Neural cell (in vitro differentiated cells): ENCODE results near the gene OXCT1. TPM values are rescaled to one million over a fixed set of nuclear protein-coding genes. Genes with fewer than 3 reads are reported as not detected.
"Not testable (repeated sequence)": the region's sequence is repeated elsewhere in the genome, so short reads cannot be mapped to it uniquely, and the experiment has no call there.

Experiments used
- H2AFZ ChIP-seq: fragments of 200-600, 300-800 bp; sonication (generic), shearing (Covaris generic); 2 replicates; pipeline ENCODE4 v1.6.0; 2014; ENCODE audit warnings: low read depth, mild to moderate bottlenecking, antibody characterized with exemption, low read length, moderate library complexity
- H3F3A ChIP-seq: fragments of 200-600 bp; shearing (Covaris generic); 2 replicates; pipeline ENCODE4 v1.6.1; 2016; ENCODE audit warnings: mild to moderate bottlenecking, moderate library complexity, mixed read lengths, antibody characterized with exemption, low read length; ENCODE audit not compliant: insufficient read depth, poor library complexity, severe bottlenecking
- H3K27ac ChIP-seq: fragments of 200-600, 300-800 bp; sonication (generic), shearing (Covaris generic); 2 replicates; pipeline ENCODE4 v1.5.1; 2014; ENCODE audit warnings: mild to moderate bottlenecking, low read length, moderate library complexity
- H3K27me3 ChIP-seq: fragments of 300-800, 200-600 bp; sonication (generic), shearing (Covaris generic); 2 replicates; pipeline ENCODE4 v1.6.0; 2014; ENCODE audit warnings: mild to moderate bottlenecking, low read depth, low read length, moderate library complexity; ENCODE audit not compliant: insufficient read depth
- H3K36me3 ChIP-seq: fragments of 300-800, 200-600 bp; sonication (generic), shearing (Covaris generic); 2 replicates; pipeline ENCODE4 v1.5.1; 2014; ENCODE audit warnings: mild to moderate bottlenecking, antibody characterized with exemption, low read length, moderate library complexity; ENCODE audit not compliant: insufficient read depth
- H3K4me2 ChIP-seq: fragments of 300-800, 200-600 bp; sonication (generic), shearing (Covaris generic); 2 replicates; pipeline ENCODE4 v1.6.0; 2014; ENCODE audit warnings: mild to moderate bottlenecking, low read length
- H3K4me3 ChIP-seq: fragments of 300-800, 200-600 bp; sonication (generic), shearing (Covaris generic); 2 replicates; pipeline ENCODE4 v1.5.1; 2014; ENCODE audit warnings: mild to moderate bottlenecking, low read length, moderate library complexity
- H3K79me2 ChIP-seq: fragments of 200-600 bp; shearing (Covaris generic); replicated peaks from 2 replicates; pipeline ENCODE4 v1.6.0; 2014; ENCODE audit warnings: mild to moderate bottlenecking, low read length, moderate library complexity; ENCODE audit not compliant: insufficient read depth
- H3K9ac ChIP-seq: fragments of 300-800, 200-600 bp; sonication (generic), shearing (Covaris generic); 2 replicates; pipeline ENCODE4 v1.6.1; 2016; ENCODE audit warnings: mild to moderate bottlenecking, low read length, mixed read lengths
- H3K9me2 ChIP-seq: fragments of 200-600 bp; shearing (Covaris generic); 2 replicates; pipeline ENCODE4 v1.6.1; 2016; ENCODE audit warnings: mild to moderate bottlenecking, low read length, mixed read lengths; ENCODE audit not compliant: insufficient read depth
- H3K9me3 ChIP-seq: fragments of 200-600, 300-800 bp; sonication (generic), shearing (Covaris generic); 2 replicates; pipeline ENCODE4 v1.6.1; 2016; ENCODE audit warnings: mild to moderate bottlenecking, mixed run types, low read length, moderate library complexity, mixed read lengths
- H4K20me1 ChIP-seq: fragments of 200-600 bp; shearing (Covaris generic); 2 replicates; pipeline ENCODE4 v1.6.1; 2016; ENCODE audit warnings: mild to moderate bottlenecking, mixed run types; ENCODE audit not compliant: insufficient read depth
- EP300 ChIP-seq: fragments of 450-650 bp; conservative IDR thresholded peaks from 2 replicates; pipeline ENCODE4 v1.6.1; 2014; ENCODE audit warnings: antibody characterized with exemption, mild to moderate bottlenecking, moderate library complexity; ENCODE audit not compliant: poor library complexity, severe bottlenecking
- EZH2 ChIP-seq: fragments of 200-600, 300-800 bp; shearing (Covaris generic), sonication (generic); IDR thresholded peaks from 2 replicates; pipeline ENCODE4 v1.6.1; 2014; ENCODE audit warnings: antibody characterized with exemption, low read length, borderline replicate concordance, mild to moderate bottlenecking; ENCODE audit not compliant: insufficient read depth, poor library complexity, severe bottlenecking
- POLR2AphosphoS5 ChIP-seq: IDR thresholded peaks from 2 replicates; pipeline ENCODE4 v1.6.1; 2012
- RAD21 ChIP-seq: fragments of 450-650 bp; conservative IDR thresholded peaks from 2 replicates; pipeline ENCODE4 v1.6.1; 2014; ENCODE audit warnings: antibody characterized with exemption, mild to moderate bottlenecking, moderate library complexity
- polyA plus RNA-seq: library from polyadenylated mRNA; depleted of rRNA; stranded (reverse); fragments of >200 nt; gene quantifications from 2 replicates; pipeline ENCODE4 v1.2.3, GENCODE V29; 2014
- TF ChIP-seq, protein P1 (sequence below): fragments of 450-650 bp; IDR thresholded peaks from 2 replicates; pipeline ENCODE4 v1.5.1; 2014; ENCODE audit warnings: antibody characterized with exemption, mild to moderate bottlenecking, moderate library complexity; ENCODE audit not compliant: poor library complexity, severe bottlenecking
- TF ChIP-seq, protein P2 (sequence below): IDR thresholded peaks from 2 replicates; pipeline ENCODE4 v1.6.1; 2012; ENCODE audit warnings: borderline replicate concordance

The OXCT1 gene
- polyA plus RNA-seq, 1 donor from 2014 or later = 90.5 TPM

DNA sequence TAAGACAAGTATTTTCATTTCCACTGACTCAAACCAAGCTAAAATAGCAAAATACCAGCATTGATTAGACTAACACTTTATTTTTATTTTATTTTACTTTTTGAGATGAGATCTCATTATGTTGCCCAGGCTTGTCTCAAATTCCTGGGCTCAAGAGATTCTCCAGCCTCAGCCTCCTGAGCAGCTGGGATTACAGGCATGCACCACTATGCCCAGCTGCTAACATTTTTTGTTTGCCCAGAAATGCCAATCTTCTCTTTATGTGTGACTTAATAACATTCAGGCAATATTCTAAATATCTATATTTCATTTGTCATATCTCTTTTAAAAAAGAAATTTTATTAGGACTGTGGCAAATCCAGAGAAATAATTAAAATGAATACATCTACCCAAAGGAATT lies 55.0 kb downstream of the OXCT1 start:
- Histone ChIP-seq H3K79me2 (no peaks in the 10 kb centered on the region), H3K4me3 (no peak overlapping the region), H2AFZ (no peak overlapping the region), H3K4me2 (no peak overlapping the region), H3K9me3 (no peaks in the 10 kb centered on the region), H4K20me1 (no peaks in the 10 kb centered on the region), H3K27ac (no peak overlapping the region), H3K9me2 (no peaks in the 10 kb centered on the region), H3F3A (no peaks in the 10 kb centered on the region), H3K9ac (no peak overlapping the region), H3K27me3 (no peaks in the 10 kb centered on the region), H3K36me3 (no peaks in the 10 kb centered on the region)
- TF ChIP-seq, protein P1, sequence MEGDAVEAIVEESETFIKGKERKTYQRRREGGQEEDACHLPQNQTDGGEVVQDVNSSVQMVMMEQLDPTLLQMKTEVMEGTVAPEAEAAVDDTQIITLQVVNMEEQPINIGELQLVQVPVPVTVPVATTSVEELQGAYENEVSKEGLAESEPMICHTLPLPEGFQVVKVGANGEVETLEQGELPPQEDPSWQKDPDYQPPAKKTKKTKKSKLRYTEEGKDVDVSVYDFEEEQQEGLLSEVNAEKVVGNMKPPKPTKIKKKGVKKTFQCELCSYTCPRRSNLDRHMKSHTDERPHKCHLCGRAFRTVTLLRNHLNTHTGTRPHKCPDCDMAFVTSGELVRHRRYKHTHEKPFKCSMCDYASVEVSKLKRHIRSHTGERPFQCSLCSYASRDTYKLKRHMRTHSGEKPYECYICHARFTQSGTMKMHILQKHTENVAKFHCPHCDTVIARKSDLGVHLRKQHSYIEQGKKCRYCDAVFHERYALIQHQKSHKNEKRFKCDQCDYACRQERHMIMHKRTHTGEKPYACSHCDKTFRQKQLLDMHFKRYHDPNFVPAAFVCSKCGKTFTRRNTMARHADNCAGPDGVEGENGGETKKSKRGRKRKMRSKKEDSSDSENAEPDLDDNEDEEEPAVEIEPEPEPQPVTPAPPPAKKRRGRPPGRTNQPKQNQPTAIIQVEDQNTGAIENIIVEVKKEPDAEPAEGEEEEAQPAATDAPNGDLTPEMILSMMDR = no peak
- no peak for TF ChIP-seq RAD21

DNA sequence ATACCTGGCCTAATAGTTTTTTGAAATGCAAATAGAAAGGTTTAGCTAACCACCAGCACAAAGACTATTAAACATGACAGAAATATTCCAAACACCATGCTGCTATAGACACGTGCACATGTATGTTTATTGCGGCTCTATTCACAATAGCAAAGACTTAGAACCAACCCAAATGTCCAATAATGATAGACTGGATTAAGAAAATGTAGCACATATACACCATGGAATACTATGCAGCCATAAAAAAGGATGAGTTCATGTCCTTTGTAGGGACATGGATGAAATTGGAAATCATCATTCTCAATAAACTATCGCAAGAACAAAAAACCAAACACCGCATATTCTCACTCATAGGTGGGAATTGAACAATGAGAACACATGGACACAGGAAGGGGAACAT lies 55.9 kb downstream of the OXCT1 start:
- H3K27me3 ChIP-seq, H3K9me3 ChIP-seq, H3K79me2 ChIP-seq, H3K27ac ChIP-seq, H4K20me1 ChIP-seq, H3K4me2 ChIP-seq, H3K36me3 ChIP-seq, H2AFZ ChIP-seq, H3K4me3 ChIP-seq, H3K9ac ChIP-seq, H3K9me2 ChIP-seq, H3F3A ChIP-seq: not testable (repeated sequence)

DNA sequence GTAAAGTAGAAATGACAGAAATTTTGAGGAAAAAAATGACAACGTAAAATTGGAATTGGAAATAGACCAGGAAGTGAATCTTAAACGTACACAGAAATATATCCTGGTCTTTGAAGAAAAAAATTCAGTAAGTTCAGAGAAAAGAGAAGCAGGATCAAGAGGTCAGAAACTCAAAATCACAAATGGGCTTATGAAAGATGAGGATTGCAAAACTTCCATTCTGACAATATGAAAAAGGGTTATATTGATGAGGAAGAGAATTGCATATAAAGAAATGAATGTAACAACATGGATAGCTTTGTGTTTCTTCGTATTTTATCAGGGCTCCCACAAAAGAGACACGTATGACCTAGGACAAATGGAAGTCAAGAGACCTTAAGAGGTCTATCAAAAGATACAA lies 58.1 kb downstream of the OXCT1 start:
- H4K20me1 ChIP-seq = no peaks in the 10 kb centered on the region
- no peaks in the 10 kb centered on the region for H3F3A ChIP-seq
- H3K9me2 ChIP-seq = no peaks in the 10 kb centered on the region
- no peaks in the 10 kb centered on the region for H3K9me3 ChIP-seq
- H3K36me3 ChIP-seq = no peaks in the 10 kb centered on the region
- no peak overlapping the region for H3K4me3 ChIP-seq
- H2AFZ ChIP-seq = no peak overlapping the region
- no peaks in the 10 kb centered on the region for H3K79me2 ChIP-seq
- H3K27me3 ChIP-seq = no peaks in the 10 kb centered on the region
- H3K9ac ChIP-seq = no peak overlapping the region
- H3K4me2 ChIP-seq = no peak overlapping the region
- H3K27ac ChIP-seq = no peak overlapping the region
- TF ChIP-seq EP300 (no peak), EZH2 (no peak), POLR2AphosphoS5 (no peak)
- TF ChIP-seq, protein P2, sequence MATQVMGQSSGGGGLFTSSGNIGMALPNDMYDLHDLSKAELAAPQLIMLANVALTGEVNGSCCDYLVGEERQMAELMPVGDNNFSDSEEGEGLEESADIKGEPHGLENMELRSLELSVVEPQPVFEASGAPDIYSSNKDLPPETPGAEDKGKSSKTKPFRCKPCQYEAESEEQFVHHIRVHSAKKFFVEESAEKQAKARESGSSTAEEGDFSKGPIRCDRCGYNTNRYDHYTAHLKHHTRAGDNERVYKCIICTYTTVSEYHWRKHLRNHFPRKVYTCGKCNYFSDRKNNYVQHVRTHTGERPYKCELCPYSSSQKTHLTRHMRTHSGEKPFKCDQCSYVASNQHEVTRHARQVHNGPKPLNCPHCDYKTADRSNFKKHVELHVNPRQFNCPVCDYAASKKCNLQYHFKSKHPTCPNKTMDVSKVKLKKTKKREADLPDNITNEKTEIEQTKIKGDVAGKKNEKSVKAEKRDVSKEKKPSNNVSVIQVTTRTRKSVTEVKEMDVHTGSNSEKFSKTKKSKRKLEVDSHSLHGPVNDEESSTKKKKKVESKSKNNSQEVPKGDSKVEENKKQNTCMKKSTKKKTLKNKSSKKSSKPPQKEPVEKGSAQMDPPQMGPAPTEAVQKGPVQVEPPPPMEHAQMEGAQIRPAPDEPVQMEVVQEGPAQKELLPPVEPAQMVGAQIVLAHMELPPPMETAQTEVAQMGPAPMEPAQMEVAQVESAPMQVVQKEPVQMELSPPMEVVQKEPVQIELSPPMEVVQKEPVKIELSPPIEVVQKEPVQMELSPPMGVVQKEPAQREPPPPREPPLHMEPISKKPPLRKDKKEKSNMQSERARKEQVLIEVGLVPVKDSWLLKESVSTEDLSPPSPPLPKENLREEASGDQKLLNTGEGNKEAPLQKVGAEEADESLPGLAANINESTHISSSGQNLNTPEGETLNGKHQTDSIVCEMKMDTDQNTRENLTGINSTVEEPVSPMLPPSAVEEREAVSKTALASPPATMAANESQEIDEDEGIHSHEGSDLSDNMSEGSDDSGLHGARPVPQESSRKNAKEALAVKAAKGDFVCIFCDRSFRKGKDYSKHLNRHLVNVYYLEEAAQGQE = no peak
- TF ChIP-seq, protein P1 = no peak
